ENCODE data around the gene SUSD2. TPM values are rescaled to one million over a fixed set of nuclear protein-coding genes. Genes with fewer than 3 reads are reported as not detected.
A peak's percentile ranks its signal among the peaks of the same experiment; 100 is the strongest.

The SUSD2 gene
- total RNA-seq, 3 donors from 2014 or later = 1.3 to 3.9 (median 3.3) TPM

DNA sequence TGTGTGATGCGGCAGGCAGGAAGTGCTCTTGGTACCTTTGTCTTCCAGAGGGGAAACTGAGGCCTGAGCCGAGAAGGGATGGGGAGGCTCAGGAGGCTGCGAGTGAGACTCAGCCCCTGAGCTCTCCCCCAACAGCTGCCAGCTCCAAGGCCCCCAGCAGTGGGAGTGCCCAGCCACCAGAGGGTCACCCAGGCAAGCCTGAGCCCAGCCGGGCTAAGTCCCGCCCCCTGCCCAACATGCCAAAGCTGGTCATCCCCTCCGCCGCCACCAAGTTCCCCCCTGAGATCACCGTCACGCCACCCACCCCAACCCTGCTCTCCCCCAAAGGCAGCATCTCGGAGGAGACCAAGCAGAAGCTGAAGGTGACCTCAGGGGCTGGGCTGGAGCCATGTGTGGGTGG is 3.8 kb upstream of the SUSD2 start:
- H3K36me3 ChIP-seq (ENCODE audit: low read depth) = no peaks in the 10 kb centered on the region
- H3K4me1 ChIP-seq (ENCODE audit: low read depth) = peaks cover 13% of the 10 kb centered on the region
- TF ChIP-seq, protein P1, sequence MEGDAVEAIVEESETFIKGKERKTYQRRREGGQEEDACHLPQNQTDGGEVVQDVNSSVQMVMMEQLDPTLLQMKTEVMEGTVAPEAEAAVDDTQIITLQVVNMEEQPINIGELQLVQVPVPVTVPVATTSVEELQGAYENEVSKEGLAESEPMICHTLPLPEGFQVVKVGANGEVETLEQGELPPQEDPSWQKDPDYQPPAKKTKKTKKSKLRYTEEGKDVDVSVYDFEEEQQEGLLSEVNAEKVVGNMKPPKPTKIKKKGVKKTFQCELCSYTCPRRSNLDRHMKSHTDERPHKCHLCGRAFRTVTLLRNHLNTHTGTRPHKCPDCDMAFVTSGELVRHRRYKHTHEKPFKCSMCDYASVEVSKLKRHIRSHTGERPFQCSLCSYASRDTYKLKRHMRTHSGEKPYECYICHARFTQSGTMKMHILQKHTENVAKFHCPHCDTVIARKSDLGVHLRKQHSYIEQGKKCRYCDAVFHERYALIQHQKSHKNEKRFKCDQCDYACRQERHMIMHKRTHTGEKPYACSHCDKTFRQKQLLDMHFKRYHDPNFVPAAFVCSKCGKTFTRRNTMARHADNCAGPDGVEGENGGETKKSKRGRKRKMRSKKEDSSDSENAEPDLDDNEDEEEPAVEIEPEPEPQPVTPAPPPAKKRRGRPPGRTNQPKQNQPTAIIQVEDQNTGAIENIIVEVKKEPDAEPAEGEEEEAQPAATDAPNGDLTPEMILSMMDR (IDR thresholded peaks at IDR 0.05) = no peak

DNA sequence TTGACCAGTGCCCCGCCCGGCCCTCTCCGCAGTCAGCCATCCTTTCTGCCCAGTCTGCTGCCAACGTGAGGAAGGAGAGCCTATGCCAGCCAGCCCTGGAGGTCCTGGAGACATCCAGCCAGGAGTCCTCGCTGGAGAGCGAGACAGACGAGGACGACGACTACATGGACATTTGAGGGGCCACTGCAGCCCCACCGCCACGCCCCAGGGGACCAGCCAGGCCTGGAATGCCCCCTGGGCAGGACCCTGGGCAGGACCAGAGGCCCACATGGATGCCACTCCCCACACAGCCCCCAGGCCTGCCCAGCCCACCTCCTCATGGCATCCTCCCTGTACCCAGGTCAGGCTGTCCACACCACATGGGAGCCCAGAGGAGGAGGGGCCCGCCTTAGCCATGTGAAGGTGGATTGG is 3.3 kb upstream of the SUSD2 start:
- TF ChIP-seq, protein P1 (IDR thresholded peaks at IDR 0.05) = no peak
- H3K9me3 ChIP-seq = no peaks in the 10 kb centered on the region
- intact Hi-C loops (cut with DNase I, micrococcal nuclease) = no loop called here
- ATAC-seq (no peak), DNase-seq (no peak)
- H3K4me3 ChIP-seq = no peak overlapping the region
- peaks cover 13% of the 10 kb centered on the region for H3K4me1 ChIP-seq (ENCODE audit: low read depth)
- no peaks in the 10 kb centered on the region for H3K36me3 ChIP-seq (ENCODE audit: low read depth)

More for the DNA sequence above, 3.8 kb upstream of the SUSD2 start:
- DNase-seq = no peak
- no peak overlapping the region for H3K4me3 ChIP-seq
- no peak for ATAC-seq
- no peaks in the 10 kb centered on the region for H3K9me3 ChIP-seq
- intact Hi-C loops (cut with DNase I, micrococcal nuclease) = no loop called here

DNA sequence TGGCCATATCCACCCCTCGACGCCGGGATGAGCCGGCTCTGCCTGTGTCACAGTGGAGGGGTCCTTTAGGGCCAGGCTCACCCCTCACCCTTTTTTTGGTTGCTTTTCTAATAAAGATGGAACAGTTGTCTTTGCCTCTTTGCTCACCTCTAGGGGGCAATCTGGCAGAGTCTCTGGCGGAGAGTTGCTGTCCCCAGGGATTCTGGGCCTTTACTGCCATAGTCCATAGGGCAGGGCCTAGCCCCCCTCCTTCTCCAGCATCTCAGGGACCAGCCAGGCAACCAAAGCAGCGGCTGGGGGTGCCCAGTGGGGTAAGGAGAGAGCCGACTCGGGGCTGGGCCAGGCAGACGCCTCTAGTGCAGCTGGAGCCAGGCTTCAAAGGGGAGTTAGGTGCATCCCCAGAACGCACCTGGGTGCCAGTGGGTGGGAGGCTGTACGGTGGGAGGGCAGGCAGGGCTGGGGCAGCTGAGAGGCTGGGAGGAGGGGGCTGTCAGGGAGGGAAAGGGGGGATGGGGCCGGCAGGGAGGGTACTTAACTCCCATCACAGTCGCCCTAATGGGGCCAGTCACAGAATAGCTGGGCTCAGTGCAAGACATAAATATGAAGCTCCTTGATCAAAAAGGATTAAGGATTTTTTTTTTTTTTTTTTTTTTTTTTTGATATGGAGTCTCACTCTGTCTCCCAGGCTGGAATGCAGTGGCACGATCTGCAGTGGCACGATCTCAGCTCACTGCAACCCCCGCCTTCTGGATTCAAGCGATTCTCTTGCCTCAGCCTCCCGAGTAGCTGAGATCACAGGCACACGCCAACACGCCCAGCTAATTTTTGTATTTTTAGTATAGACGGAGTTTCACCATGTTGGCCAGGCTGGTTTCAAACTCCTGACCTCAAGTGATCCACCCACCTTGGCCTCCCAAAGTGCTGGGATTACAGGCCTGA is 2.5 kb upstream of the SUSD2 start:
- Histone ChIP-seq H3K4me3 (no peak overlapping the region), H3K36me3 (ENCODE audit: low read depth) (no peaks in the 10 kb centered on the region), H3K9me3 (no peaks in the 10 kb centered on the region), H3K4me1 (ENCODE audit: low read depth) (peaks cover 13% of the 10 kb centered on the region)
- TF ChIP-seq, protein P1 (IDR thresholded peaks at IDR 0.05) = no peak
- ATAC-seq = no peak
- intact Hi-C loops (cut with DNase I, micrococcal nuclease) = no loop called here
- DNase-seq = no peak

DNA sequence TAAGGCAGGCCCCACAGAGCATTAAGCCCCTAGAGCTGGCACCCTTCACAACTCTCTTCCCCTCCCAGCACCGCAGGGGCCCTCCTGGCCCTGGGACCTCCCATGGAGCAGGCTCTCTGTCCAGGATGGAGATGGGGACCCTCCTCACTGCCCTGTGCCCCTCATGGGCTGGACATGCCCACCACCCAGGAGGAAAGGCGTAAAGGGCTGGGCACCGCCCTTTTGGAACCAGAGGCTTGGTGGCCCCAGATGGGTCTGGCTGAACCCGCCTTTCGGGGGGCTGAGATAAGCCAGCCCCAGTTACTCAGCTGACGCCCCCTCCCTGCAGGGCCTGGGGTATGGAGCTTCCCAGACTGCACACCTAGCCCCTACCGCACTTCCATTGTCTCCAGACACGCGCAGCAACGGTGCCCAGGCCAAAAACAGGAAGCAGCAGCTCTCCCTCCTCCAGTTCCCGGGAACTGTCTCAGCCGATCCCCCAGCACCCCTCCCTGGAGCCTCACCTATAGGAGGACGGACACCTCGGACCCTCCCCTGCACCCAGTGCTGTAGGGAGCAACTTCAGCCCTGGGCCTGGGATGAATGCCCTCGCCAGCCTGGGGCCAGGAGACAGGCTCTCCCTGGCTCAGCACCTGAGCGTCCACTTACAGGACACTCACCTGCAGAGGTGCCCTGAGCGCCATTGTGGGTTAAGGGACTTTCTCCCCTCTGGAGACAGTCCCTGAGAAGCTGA is 1.6 kb upstream of the SUSD2 start:
- TF ChIP-seq, protein P1 (IDR thresholded peaks at IDR 0.05) = no peak
- no peaks in the 10 kb centered on the region for H3K36me3 ChIP-seq (ENCODE audit: low read depth)
- H3K4me3 ChIP-seq = no peak overlapping the region
- ATAC-seq (no peak), DNase-seq (no peak)
- intact Hi-C loops (cut with DNase I, micrococcal nuclease) = no loop called here
- H3K9me3 ChIP-seq = no peaks in the 10 kb centered on the region
- H3K4me1 ChIP-seq (ENCODE audit: low read depth) = peaks cover 13% of the 10 kb centered on the region

DNA sequence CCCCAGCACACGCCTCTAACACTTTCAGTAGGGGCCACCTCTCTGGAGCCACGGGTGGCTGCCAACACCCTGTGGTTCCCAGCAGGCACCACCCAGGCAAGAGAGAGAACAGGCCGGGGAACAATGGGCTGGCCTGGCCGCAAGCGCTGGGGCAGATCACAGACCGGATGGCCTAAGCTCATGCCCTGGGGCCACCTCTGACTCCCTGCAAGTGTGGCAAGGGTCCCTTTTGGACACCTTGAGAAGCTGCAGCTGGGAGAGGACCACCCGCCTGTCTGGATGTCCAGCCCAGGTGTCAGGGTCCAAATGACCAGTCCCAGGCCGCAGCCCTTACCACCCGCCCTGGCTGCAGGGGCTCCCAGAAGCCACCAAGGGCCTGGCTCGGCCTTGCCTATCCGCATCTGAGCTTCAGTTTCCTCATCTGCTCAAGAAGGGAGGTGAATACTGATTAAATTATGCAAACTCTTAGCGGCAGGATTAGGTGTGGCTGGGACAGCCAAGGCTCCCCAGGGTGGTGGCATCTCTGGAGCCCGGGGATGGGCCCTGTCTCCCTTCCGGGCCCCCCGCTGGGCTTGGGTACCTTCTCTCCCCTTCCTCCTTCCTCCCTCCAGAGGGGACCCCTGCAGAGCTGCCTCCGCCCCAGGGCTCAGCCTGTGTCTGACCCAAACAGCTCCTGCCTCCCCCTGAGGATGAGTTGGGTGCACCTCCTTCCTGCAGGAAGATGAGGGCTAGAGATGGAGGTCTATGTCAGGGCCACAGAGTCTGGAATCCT is 785 bp upstream of the SUSD2 start:
- intact Hi-C loops (cut with DNase I, micrococcal nuclease) = no loop called here
- TF ChIP-seq, protein P1 (IDR thresholded peaks at IDR 0.05) = no peak
- no peak overlapping the region for H3K4me3 ChIP-seq
- peaks cover 13% of the 10 kb centered on the region for H3K4me1 ChIP-seq (ENCODE audit: low read depth)
- H3K36me3 ChIP-seq (ENCODE audit: low read depth) = no peaks in the 10 kb centered on the region
- DNase-seq (peak in 1 of 3 donors; percentile 50), ATAC-seq (peak; percentile 2)
- no peaks in the 10 kb centered on the region for H3K9me3 ChIP-seq
